Spinal cord (tissue), 10 donors: Measurements from ENCODE around the gene CEP135. TPM values are rescaled to one million over a fixed set of nuclear protein-coding genes. Genes with fewer than 3 reads are reported as not detected.
"Not testable (repeated sequence)": the region's sequence is repeated elsewhere in the genome, so short reads cannot be mapped to it uniquely, and the experiment has no call there.

Experiments used
- DNase-seq, 6 donors: peaks; one replicate each; pipeline versions ENCODE4 v3.0.0 to v3.0.0-alpha.2; 2013 to 2015; ENCODE audit warnings: low spot score in 6 of 6, low read depth in 4 of 6
- H3K27ac ChIP-seq: one replicate; pipeline ENCODE4 v1.5.1; 2013; ENCODE audit warnings: low read depth, low read length, control low read depth
- H3K27me3 ChIP-seq: one replicate; pipeline ENCODE4 v1.6.1; 2013; ENCODE audit warnings: low read length; ENCODE audit not compliant: control insufficient read depth, insufficient read depth
- H3K36me3 ChIP-seq: one replicate; pipeline ENCODE4 v1.6.1; 2013; ENCODE audit warnings: low read length; ENCODE audit not compliant: control insufficient read depth, insufficient read depth
- H3K4me1 ChIP-seq: one replicate; pipeline ENCODE4 v1.6.1; 2013; ENCODE audit warnings: low read length; ENCODE audit not compliant: control insufficient read depth, insufficient read depth
- H3K4me3 ChIP-seq: one replicate; pipeline ENCODE4 v1.5.1; 2013; ENCODE audit warnings: low read depth, low read length, control low read depth
- H3K9me3 ChIP-seq: one replicate; pipeline ENCODE4 v1.6.1; 2013; ENCODE audit warnings: low read length; ENCODE audit not compliant: control insufficient read depth, insufficient read depth
- WGBS: methylation state at CpG from one replicate; pipeline ENCODE4 v1.1.5; 2013; ENCODE audit warnings: missing lambda C conversion rate; ENCODE audit not compliant: insufficient coverage; 5-methylcytosine and 5-hydroxymethylcytosine counted together
- polyA plus RNA-seq, 2 donors: library from polyadenylated mRNA; unstranded; fragments of 120-200 nt; gene quantifications; one replicate each; pipeline ENCODE4 v1.2.1, GENCODE V29; 2013; ENCODE audit not compliant: insufficient read length in 2 of 2
- total RNA-seq, 2 donors: library from RNA; depleted of rRNA in 1 of 2; stranded (reverse); fragments of 120-200 nt in 1 of 2; fragments of >200 nt in 1 of 2; gene quantifications; one replicate each; pipeline versions ENCODE4 v1.2.3 to v1.2.4, GENCODE V29; 2013 to 2014
- donor health status: healthy.

CEP135 gene
- total and polyA plus RNA-seq, 4 donors = 9.9 to 15.3 (median 11.1) TPM

DNA sequence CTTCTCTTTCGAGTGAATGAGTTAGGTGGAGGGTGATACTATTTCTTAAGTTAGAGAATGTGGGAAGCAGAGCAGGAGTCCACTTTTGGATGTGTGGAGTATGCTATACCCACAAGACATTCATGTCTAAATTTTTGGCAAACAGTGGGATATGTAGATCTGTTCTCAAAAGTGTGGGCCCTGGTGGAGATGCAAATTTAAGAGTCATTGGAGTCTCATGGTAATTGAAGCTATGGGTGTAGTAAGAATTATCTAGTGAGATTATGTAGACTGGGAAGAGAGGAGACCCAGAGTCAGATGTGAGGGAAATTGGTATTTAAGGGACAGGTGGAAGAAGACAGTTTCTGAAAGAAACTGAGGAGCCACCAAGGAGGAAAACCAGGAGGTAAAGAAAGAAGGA, 7.0 kb downstream of the CEP135 start:
- Histone ChIP-seq H3K4me1 (no peaks in the 10 kb centered on the region), H3K4me3 (no peak overlapping the region), H3K27ac (no peak overlapping the region), H3K36me3 (peaks cover 10% of the 10 kb centered on the region), H3K9me3 (no peaks in the 10 kb centered on the region), H3K27me3 (no peaks in the 10 kb centered on the region)
- 100% methylated on average over 1 of the region's 1 CpG for WGBS
- DNase-seq = no peak

DNA sequence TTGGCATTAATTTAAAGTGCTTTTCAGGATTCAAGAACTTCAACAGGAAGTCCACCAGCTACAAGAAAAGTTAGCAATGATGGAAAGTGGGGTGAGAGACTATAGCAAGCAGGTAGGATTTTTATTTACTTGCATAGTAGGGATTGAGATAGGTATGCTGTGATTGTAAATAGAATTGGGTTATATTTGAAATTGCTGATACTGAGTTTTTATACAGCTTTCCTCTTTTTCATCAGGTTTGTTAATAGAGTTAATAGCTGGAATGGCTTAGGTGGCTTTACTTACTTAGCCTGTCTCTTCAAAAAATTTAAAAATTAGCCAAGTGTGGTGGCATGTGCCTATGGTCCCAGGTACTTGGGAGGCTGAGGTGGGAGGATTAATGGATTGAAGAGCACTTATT, 10.9 kb downstream of the CEP135 start:
- no peaks in the 10 kb centered on the region for H3K4me1 ChIP-seq
- H3K27me3 ChIP-seq = no peaks in the 10 kb centered on the region
- no peaks in the 10 kb centered on the region for H3K9me3 ChIP-seq
- H3K4me3 ChIP-seq = no peak overlapping the region
- H3K36me3 ChIP-seq = peaks cover 12% of the 10 kb centered on the region
- DNase-seq = no peak
- no peak overlapping the region for H3K27ac ChIP-seq

DNA sequence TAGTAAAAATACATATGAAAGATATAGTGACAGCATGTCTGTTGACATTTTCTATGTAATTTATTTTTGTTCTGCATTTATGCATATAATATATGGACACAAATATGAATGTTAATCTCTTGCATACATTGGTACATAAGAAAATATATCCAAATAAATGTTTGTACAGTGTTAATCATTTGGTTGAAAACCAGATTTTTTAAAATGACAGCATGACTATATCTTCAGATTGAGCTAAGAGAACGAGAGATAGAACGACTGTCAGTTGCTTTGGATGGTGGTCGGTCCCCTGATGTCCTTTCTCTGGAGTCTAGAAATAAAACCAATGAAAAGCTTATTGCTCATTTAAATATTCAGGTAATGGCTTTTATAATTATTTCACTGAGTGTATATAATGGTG, 15.3 kb downstream of the CEP135 start:
- WGBS = no CpG with 5 or more reads among the region's 3 CpGs
- no peak for DNase-seq
- H3K4me1 ChIP-seq = no peaks in the 10 kb centered on the region
- H3K9me3 ChIP-seq = no peaks in the 10 kb centered on the region
- no peak overlapping the region for H3K27ac ChIP-seq
- H3K27me3 ChIP-seq = no peaks in the 10 kb centered on the region
- H3K4me3 ChIP-seq = no peak overlapping the region
- H3K36me3 ChIP-seq = peaks cover 3% of the 10 kb centered on the region

DNA sequence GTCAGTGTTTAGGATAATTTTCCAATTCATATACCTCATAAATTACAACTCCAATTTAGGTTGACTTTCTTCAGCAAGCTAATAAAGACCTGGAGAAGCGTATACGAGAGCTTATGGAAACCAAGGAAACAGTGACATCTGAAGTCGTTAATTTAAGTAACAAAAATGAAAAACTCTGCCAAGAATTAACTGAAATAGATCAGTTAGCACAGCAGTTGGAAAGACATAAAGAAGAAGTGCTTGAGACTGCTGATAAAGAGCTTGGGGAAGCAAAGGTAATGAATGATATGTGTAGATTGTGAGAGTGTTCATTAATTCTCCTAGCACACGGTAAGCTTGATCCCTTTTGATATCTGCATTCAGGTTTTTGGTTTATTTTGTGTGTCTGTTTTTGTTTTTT, 16.8 kb downstream of the CEP135 start:
- Histone ChIP-seq H3K9me3 (no peaks in the 10 kb centered on the region), H3K27ac (no peak overlapping the region), H3K4me1 (no peaks in the 10 kb centered on the region), H3K36me3 (peaks cover 3% of the 10 kb centered on the region), H3K27me3 (no peaks in the 10 kb centered on the region), H3K4me3 (no peak overlapping the region)
- peak in 1 of 6 donors; percentile 9 for DNase-seq
- WGBS = 70% methylated on average over 2 of the region's 4 CpGs

DNA sequence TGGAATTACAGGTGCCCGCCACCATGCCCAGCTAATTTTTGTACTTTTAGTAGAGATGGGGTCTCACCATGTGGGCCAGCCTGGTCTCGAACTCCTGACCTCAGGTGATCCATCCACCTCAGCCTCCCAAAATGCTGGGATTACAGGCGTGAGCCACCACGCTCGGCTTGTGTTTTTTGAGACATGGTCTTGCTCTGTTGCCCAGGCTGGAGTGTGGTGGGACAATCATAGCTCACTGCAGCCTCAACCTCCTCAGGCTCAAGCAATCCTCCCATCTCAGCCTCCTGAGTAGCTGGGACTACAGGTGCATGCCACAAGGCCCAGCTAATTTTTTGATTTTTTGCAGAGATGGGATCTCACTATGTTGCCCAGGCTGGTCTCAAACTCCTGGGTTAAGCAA, 17.6 kb downstream of the CEP135 start:
- H3K27me3 ChIP-seq, H3K36me3 ChIP-seq, DNase-seq, H3K4me3 ChIP-seq, H3K27ac ChIP-seq, H3K9me3 ChIP-seq, H3K4me1 ChIP-seq: not testable (repeated sequence)
- WGBS = 100% methylated on average over 1 of the region's 5 CpGs

DNA sequence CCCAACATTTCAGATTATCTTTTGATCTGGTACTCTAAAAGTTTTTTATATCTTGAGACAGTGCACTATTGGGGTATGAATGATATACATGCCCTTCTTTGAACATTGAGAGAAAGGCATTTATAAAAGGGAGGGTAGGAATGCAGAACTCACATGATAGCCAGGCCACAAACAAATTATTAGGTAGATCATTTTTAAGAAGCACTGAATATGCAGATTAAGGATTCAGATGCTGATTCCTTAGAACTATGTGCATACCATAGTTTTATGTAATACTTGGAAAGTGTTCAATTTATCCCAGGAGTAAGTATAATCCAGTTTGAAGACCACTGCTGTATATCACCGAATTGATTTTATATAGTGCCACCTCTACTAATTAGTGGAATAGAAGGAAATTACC, 18.6 kb downstream of the CEP135 start:
- Histone ChIP-seq H3K27ac (no peak overlapping the region), H3K4me3 (no peak overlapping the region), H3K36me3 (peaks cover 3% of the 10 kb centered on the region), H3K9me3 (no peaks in the 10 kb centered on the region), H3K4me1 (no peaks in the 10 kb centered on the region), H3K27me3 (no peaks in the 10 kb centered on the region)
- no CpG with 5 or more reads among the region's 1 CpG for WGBS
- no peak for DNase-seq

DNA sequence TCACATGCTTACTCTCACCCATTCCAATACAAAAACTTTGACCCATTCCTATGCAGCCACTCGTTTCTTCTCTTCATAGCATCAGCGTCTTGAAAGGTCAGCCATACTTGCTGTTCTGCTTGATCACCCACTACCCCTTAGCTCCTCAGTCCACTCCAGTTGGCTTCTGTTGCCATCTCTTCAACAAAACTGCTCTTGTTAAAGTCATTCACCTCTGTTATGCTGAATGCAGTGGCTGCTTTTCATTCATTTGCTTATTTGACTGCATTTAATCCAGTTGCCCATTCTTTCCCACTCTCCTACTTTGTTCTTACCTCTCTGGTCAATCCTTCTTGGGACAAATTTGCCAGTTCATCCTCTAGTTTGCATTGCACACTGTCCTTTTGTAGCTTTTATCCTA, 24.9 kb downstream of the CEP135 start:
- no peak for DNase-seq
- 81% methylated on average over 2 of the region's 2 CpGs for WGBS
- H3K27ac ChIP-seq = no peak overlapping the region
- no peaks in the 10 kb centered on the region for H3K27me3 ChIP-seq
- no peaks in the 10 kb centered on the region for H3K9me3 ChIP-seq
- no peaks in the 10 kb centered on the region for H3K4me1 ChIP-seq
- H3K4me3 ChIP-seq = no peak overlapping the region
- peaks cover 3% of the 10 kb centered on the region for H3K36me3 ChIP-seq

DNA sequence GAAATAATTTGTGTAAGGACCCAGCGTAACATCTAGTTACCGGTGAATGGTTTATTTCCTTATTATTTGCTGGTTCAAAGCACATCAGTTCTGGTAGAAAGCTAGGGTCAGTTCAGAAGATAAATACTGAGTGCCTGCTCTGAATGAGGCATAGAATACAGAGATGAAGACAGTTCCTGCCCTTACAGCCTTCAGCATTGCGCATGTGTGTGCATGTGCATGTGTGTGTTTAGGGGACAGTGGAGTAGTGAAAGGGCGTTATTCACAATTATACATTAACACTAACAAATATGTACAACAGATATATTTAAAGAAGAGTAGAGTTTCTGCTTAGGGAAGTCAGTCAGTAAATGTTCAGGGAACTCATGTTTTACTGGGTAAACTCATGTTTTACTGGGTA, 29.1 kb downstream of the CEP135 start:
- Histone ChIP-seq H3K27ac (no peak overlapping the region), H3K4me3 (no peak overlapping the region), H3K36me3 (no peaks in the 10 kb centered on the region), H3K27me3 (no peaks in the 10 kb centered on the region), H3K4me1 (no peaks in the 10 kb centered on the region), H3K9me3 (no peaks in the 10 kb centered on the region)
- DNase-seq = no peak
- 88% methylated on average over 2 of the region's 4 CpGs for WGBS

DNA sequence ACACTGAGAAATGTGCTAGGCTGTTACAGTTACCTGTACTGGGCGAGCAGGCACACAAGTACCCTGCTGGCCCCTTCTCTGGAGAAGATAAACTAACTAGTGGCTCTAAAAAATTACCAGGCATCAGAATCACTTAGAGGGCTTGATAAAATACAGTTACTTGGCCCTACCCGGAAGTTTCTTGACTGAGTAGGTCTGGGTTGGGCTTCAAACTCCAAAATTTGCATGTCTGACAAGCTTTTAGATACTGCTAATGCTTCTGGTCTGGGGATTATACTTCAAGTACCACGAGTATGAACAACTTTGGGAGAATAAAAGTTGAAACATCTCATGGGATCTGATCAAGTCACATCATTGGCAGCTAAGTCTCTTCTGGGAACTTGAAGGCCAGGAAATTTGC, 30.8 kb downstream of the CEP135 start:
- H3K36me3 ChIP-seq = no peaks in the 10 kb centered on the region
- no peak overlapping the region for H3K4me3 ChIP-seq
- no peaks in the 10 kb centered on the region for H3K4me1 ChIP-seq
- 90% methylated on average over 2 of the region's 3 CpGs for WGBS
- H3K9me3 ChIP-seq = no peaks in the 10 kb centered on the region
- H3K27ac ChIP-seq = no peak overlapping the region
- no peaks in the 10 kb centered on the region for H3K27me3 ChIP-seq
- no peak for DNase-seq

DNA sequence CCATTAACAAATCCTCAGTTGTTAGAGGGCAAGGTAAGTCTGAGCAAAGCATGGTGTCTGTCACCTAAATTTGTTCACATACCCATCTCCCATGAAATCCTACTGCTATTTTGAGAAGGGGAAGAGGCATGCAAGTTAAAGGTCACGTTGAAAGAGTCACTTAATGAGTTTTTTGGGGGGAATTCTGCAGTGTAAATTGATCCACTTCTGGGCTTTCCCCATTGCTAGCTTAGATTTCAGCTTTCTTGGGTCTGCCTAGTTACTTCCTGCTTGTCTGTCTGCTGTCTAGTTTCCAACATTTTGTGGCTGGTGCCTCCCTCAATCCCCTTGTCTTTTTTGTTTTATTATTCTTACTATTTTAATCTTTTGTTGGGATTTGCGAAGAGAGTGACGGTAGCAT, 32.0 kb downstream of the CEP135 start:
- Histone ChIP-seq H3K36me3 (no peaks in the 10 kb centered on the region), H3K27me3 (no peaks in the 10 kb centered on the region), H3K27ac (no peak overlapping the region), H3K4me1 (no peaks in the 10 kb centered on the region), H3K4me3 (no peak overlapping the region), H3K9me3 (no peaks in the 10 kb centered on the region)
- WGBS = 83% methylated on average over 1 of the region's 3 CpGs
- no peak for DNase-seq

DNA sequence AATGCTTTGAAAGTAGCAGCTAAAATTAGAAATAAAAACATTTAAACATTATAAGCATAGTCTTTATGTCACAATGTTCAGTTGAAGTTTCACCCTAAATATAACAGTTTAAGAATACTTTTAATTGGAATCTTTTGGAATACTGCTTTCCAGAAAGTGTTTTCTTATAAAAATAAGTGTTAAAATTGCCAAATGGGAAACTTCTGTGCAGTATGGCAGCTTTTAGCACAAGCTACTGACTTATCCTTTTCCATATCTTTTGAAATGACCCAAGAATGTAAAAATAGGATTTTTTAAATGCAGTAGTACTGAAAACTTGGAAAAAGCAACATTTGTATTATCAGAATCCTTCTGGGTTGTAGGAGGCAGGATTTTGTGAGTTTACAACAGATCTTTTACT, 34.2 kb downstream of the CEP135 start:
- no peaks in the 10 kb centered on the region for H3K9me3 ChIP-seq
- DNase-seq = peak in 1 of 6 donors; percentile 69
- H3K36me3 ChIP-seq = peaks cover 4% of the 10 kb centered on the region
- H3K4me1 ChIP-seq = no peaks in the 10 kb centered on the region
- no peaks in the 10 kb centered on the region for H3K27me3 ChIP-seq
- no peak overlapping the region for H3K4me3 ChIP-seq
- no peak overlapping the region for H3K27ac ChIP-seq
